ENCODE measurements around the gene RTKN.

DNA sequence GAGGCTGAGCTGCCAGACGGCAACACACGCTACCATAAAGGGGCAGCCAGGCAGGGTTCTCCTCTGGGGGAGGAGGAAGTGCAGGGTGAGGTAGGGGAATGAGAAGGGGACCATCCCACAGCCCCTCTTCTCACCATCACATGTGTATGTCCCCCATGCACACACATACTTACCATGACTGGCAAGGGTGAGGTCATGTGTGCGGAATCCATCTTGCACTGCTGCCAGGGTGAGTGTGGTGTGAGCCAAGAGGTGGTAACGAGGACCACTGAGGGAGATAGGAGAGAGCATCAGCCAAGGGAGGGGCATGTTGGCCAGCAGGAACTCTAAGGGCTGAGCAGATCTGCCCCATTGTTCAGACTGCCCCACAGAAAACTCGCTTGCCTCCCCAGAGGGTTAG, 13.1 kb downstream of the RTKN start:
- TF ChIP-seq, protein P1, sequence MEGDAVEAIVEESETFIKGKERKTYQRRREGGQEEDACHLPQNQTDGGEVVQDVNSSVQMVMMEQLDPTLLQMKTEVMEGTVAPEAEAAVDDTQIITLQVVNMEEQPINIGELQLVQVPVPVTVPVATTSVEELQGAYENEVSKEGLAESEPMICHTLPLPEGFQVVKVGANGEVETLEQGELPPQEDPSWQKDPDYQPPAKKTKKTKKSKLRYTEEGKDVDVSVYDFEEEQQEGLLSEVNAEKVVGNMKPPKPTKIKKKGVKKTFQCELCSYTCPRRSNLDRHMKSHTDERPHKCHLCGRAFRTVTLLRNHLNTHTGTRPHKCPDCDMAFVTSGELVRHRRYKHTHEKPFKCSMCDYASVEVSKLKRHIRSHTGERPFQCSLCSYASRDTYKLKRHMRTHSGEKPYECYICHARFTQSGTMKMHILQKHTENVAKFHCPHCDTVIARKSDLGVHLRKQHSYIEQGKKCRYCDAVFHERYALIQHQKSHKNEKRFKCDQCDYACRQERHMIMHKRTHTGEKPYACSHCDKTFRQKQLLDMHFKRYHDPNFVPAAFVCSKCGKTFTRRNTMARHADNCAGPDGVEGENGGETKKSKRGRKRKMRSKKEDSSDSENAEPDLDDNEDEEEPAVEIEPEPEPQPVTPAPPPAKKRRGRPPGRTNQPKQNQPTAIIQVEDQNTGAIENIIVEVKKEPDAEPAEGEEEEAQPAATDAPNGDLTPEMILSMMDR (IDR thresholded peaks at IDR 0.05; ENCODE audit: insufficient read depth, low read length, poor library complexity, severe bottlenecking): no peak
- TF ChIP-seq EZH2phosphoT487 (conservative IDR thresholded peaks at IDR 0.05; ENCODE audit: low read length): no peak

All from SU-DHL-6 (cell line).